G401.6 (cell line): Measurements from ENCODE around the gene NTF3.

Source experiments
- FAIRE-seq: peaks from 2 replicates; lab custom pipeline; 2012; peaks lifted over from hg19 to GRCh38; lab: Jason Lieb, UNC

The NTF3 gene

DNA sequence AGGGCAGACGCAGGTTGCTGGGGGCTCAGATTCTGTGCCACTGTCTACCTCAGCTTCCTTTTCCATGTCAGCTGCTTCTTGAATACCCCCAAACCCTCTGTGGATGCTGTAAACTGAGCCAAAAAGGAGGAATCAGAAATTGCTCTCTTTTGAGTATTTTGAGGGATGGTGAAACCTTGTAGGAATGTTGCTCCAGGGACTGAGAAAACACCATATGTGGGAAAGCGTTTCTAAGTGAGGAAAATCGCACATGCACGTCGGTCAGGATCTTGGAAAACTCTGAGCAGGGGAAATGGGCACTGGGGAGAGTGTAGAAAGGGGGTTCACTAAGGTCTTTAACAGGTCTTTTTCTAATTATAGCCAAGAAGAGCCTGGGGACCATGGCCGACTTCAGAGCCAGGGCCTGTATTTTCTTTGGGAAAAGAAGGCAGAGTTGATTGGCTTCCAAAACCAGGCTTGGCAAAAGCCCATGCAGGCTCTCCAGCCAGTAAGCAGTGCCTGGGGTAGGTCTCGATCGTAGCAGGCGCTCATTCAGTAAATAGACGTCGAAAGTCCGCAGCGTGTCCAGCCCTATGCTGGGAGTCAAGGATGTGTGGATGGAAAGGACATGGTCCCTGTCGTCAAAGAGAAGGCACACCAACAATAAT lies 58.0 kb downstream of the NTF3 start:
- no peak for FAIRE-seq

DNA sequence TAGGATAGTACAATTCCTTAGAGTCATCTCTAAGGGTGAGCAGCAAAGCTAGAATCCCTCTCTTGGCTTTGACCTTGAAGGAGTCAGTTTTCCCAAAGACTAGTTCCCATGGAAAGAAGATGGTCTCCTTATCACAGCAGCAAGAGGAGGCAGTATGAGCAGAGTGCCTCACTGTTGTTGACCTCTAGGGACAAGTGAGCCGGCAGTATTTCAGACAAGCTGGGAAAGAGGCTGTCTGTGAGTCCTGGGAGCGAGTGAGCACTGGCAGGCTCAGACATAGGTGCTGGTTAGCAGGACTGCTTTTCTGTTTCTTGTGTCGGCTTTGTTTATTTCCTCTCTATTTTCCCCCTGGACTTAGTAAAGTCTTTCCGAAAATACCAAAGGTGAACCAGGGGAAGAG lies 60.7 kb downstream of the NTF3 start:
- FAIRE-seq, result no peak

DNA sequence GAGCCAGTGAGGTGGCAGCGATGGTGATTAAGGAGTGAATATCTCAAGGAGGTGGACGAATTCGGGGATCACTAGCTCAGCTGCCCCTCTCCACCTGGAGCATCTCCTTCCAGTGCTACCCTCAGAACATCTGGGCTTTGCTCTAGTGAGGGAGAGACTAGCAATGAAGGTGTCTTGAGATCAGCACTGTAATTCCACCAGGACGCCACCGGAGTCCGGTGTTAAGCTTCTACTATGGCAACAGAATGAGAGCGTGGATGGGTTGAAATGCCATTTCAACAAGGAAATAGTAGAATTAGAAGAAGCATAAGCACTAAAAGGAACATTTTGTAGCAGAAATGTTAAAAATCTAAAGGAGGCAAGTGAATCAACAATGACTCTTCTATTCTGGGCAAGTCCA lies 61.1 kb downstream of the NTF3 start:
- no peak for FAIRE-seq

DNA sequence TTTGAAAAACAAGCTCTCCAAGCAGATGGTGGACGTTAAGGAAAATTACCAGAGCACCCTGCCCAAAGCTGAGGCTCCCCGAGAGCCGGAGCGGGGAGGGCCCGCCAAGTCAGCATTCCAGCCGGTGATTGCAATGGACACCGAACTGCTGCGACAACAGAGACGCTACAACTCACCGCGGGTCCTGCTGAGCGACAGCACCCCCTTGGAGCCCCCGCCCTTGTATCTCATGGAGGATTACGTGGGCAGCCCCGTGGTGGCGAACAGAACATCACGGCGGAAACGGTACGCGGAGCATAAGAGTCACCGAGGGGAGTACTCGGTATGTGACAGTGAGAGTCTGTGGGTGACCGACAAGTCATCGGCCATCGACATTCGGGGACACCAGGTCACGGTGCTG lies 62.4 kb downstream of the NTF3 start:
- FAIRE-seq, result no peak

DNA sequence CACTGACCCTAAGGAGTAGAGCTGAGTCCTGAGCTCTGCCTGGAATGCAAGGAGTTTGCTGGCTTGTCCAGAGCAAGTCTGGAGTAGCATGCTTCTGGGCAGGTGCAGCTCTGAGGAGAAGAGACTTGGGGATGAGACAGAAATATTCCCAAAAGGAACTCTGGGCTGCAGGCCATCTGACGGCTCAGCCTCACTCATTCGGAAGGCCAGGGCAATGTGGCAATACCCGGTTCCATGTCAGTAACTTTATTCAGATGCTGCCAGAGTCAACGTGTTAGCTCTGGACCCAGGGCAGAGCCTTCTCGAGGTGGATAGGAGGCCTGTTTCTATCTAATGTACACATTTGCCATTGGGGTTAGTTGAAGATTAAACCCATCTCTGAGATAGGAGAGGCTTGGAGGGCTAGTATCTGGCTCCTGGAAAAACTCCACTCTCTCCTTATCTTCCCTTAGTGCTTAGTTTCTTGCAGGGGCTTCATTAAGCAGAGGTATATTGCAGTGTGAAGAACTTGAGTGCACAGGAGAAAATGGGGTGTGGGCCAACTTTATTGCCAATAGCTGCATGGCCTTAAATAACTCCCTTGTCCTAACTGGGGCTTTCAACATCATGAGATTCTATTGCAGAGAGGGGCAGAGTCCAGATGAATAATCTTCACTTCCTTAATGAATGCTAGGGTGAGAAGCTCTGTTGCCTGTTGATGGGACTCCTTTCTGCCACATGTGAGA lies 65.6 kb downstream of the NTF3 start:
- FAIRE-seq, result no peak

DNA sequence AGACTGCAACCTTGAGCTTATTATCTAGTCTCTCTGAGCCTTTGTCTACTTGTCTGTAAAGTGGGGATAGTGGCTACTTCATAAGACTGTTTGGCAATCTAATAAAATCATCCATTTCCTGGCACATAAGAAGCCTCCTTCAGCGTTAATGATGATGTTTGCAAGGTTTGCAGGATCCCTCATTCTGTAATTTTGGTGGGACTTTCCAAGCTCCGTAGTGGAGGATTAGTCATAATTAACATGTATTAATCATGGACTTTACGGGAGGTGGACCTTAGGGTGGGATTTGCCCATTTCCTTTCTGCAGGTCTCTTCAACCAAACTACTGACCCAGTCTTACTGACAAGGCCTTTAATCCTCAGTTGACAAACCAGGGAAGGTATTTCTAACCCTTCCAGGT lies 66.2 kb downstream of the NTF3 start:
- FAIRE-seq, result no peak

DNA sequence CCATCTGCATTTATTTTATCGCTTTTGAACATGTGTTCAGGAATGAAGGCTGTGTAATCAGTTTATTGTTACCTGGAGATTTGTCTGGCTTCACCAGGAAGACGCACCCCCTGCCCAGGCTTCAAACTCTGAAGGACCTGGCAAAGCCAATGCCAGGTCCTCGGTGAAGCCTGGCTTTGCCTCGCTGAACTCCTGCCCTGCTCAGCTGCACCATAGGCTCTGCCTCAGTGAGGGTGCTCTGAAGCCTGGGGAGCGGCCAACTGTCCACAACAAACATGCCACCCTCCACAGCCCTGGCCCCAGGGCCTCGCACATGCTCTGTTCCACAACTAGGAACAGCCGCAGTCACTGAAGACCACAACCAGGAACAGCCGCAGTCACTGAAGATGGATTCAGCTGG lies 66.9 kb downstream of the NTF3 start:
- FAIRE-seq, result no peak

DNA sequence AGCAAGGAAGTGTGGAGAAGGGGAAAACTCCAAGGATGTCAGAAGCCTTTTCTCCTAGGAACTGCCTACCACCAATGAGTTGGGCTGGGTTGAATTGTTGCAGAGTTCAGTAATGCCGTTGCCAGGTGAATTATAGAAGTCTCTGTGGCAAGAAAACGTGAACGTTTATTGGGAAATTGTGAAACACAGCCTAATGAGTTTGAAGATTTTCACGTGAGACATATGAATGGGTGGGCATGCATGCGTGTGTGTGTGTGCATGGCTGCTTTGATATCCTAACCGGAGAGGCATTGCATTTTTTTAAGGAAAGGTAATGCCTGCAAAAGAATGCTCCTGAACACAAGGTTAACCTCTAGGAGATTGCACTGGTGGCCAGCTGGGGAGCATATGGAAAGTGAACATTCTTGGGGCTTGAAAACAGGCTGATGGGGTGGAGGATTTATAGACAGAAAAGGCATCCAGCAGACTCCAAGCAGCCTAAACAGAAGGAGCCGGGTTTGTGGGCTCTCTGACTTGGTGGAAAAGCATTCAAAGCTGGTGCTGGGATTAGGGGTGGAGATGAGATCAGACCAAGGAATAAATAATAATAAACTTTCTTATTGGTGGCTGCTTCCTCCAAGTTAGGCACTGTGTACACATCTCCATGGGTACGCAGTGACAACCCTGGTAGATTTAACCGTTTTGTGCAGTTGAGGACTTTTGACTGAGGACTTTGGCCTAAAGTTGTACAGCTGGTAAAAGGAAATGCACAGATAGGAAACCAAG lies 67.8 kb downstream of the NTF3 start:
- no peak for FAIRE-seq

DNA sequence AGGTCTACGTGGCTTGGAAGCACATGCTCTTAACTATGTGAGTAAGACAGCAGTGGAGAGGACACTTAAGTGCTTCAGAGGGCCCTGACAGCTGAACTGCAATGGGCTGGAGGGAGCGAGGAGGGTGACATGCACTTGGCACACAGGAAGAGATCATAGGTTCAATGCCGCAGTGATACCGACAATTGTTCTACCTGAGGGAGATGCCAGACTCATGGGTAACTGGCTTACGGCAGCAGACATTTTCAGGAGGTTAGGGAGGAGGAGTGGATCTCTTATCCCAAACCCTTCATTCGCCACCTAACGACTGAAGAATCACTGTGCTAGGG lies 68.4 kb downstream of the NTF3 start:
- no peak for FAIRE-seq

DNA sequence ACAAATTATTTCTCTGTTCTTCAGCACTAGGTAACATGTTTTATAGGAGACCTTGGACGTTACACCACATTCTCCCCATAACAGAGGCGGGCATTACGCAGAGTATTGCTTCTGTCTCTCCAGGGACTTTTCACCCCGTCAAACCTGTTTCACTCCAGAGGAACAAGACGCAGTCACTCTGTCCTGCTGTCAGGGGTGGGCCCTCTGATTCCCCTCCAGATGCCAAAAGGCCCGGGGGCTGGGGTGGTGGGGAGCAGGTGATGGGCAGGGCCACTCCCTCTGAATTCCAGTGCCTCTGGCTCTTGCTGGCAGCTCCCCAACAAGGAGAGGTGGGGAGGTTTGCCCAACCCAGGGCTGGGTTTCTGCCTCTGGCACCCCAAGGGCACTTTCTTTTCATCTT lies 71.9 kb downstream of the NTF3 start:
- no peak for FAIRE-seq

DNA sequence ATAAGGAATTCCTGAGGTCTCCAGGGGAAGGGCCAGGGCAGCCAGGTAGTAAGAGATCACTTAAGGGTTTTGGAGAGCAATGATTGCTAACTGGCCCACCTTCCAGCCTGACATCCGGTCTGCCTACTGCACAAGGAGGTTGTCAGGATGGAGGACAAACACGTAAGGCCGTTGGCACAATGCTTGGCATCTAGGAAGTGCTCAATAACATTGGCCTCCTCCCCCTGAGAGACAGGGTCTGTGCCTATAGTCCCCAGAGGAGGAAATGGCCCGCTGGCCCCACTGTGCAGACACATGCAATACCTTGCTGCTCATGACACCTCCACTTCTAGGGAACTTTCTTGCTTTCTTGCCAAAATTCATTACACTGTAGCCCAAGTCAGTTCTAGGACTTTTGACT lies 73.2 kb downstream of the NTF3 start:
- no peak for FAIRE-seq

DNA sequence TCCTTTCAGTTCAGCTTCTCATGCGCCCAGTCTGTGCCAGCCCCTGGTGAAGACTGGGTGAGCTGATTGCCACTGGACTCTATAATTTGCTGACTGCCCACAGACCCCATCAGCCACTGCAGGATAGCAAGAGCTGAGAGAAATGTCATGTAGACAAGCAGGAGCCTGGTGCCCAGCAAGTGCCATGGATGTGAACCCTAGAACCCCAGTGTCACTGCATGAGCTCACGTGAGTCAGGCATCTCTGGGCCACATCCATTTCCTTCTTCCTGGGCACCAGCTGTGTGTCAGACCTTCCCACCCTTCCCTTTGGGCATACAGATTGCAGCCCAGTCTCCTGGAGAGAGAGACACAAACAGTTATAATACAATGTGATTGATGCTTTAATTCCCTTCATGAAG lies 73.8 kb downstream of the NTF3 start:
- FAIRE-seq, result no peak

DNA sequence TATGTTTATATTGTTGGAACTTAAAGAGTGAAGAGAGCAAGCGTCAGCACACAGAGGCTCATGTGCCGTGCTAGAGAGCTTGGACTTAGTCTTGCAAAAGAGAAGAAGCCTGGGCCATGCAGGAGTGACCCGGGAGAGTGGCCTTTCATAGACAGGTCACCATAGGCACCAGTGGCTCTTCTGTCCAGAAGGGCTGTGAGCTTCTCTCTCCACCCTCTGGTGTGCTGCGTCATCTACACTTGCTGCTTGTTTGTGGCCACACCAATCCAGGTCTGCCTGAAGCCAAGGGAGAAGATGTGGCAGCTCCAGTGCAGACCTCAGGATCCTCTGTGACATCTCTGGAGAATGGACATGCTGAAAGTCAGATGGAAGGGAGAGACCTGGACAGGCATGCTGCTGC lies 74.4 kb downstream of the NTF3 start:
- no peak for FAIRE-seq

DNA sequence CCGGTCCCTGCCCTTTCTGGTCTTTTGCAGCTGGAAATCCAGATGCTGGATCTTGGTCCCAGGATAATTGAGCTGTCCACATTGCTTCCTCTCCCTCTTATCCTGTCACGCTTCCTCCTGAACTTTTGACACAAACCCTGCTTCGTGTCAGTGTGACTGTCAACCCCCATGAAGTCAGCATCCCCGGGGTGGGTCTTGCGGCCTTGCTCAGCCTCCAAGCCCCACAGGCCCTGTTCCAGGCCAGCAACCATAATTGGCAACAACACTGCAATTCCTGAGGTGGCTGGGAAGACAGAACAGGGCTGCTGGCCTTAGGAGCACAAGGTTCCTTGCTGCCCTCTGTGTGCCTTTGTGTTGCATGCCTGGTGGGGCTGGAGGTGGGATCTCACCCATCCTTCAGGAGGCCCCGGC lies 74.9 kb downstream of the NTF3 start:
- no peak for FAIRE-seq

DNA sequence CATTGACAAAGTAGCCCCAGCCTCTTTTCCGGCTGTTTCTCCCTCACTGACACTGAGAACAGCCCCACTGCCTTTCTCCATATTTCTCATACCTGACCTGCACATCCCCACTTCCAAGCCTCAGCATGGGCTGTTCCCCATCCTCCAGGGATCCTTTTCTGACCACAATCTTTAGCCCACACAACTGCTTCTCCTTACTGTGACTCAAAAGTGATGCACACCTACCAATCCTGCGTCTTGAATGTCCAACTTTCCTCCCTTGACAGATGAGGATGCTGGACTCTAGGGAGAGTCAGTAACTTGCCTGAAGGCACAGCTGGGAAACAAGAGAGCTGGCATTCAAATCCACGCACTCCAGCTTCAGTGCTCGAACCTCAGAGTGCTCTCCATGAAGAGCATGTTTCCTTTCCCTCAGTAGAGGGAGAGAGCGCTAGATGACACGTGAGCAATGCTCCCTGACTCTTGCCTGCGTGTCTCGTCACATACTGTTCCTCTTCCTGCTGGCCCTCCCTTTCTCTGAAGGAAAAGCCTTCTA lies 75.6 kb downstream of the NTF3 start:
- FAIRE-seq, result no peak

DNA sequence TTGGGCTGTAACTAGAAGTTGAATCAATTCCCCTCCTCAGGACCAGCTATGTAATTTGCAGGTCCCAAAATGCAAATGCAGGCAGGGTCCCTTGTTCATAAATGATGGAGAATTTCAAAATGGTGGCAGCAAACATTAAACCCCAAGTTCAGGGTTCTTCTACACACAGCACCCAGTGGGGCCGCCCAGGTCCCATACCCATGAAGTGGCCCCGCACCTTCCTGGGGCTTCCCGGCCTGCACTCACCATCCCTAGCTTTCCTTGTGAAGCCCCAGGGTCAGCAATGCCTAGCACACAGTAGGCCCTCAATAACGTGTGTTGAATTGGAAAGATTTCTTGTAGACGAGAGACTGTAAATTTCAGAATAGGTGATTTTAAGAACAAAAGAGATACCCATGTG lies 76.0 kb downstream of the NTF3 start:
- FAIRE-seq, result no peak

DNA sequence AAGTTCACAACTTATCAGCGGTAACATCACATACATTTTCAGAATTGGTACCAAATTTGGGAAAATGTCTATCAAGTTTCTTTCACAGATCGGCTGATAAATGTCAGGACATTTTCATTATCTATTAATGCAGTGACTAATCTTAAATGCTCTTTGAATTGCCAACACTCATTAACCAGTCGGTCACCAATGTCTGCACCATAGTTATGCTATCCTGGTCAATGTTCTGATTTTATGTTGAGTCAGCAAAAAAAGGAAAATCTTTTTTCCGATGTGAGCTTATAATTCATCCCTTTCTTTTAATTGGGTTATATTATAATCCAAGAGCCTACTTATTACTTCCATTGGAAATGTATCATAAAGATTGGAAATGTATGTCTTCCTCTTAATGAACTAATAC lies 77.2 kb downstream of the NTF3 start:
- no peak for FAIRE-seq

DNA sequence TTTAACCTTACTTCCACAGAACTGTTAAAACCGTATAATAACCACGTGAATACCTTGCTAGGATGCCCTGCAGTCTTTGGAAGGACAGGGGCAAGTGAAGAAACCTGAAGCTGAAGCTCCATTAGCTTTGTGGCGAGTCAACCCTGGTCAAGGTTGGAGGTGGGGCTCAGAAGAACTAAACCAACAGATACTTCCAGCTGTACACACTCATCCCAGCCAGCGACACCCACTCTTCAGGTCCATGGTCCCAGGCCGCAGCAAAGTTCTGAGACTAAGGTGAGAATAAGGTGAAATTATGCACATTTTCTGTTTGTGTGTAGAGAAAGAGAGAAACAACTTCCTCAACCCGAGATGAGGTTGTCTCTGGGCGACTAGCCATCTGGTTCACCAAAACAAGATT lies 77.6 kb downstream of the NTF3 start:
- no peak for FAIRE-seq

DNA sequence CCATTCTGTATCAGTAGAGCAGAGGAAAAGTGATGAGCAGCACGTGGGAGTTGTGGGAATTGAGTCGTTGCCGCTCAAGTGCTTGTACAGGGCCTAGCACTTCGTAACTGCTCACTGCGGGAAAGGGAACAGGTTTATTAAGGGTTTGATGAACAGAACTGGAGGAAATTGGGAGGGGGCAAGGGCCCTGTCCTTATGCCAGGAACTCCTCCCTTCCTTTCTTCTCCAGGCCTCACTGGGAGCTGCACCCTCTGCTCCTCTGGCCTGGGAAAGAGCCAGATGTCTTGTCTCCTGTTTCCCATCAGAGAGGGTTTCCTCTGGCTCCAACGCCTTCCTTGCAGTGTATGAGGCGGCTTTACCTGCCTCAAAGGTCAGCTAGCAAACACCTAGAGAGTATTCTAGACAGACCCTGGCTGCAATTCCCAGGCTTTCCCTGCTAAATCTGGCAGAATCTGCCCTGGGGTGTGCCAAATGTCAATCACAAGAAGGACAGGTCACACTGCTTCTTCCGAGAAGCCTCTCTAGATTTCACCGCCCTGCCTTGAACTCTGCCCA lies 78.4 kb downstream of the NTF3 start:
- FAIRE-seq, result no peak

DNA sequence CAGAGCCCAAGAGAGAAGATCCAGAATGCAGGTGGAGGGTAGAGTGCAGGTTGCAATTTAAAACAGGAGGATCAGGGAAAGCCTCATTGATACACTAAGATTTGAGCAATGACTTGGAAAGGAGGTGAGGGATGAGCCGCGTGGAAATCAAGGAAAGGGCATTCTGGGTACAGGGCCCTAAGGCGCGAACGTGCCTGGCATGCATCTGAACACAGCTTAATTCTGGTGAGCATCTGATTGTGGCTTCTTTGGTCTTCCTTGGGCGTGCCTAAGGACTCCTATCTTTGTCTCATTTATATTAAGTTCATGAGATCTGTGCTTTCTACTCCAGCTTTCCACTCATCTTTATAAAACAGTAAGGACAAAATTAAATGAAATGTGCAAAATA lies 79.3 kb downstream of the NTF3 start:
- no peak for FAIRE-seq

DNA sequence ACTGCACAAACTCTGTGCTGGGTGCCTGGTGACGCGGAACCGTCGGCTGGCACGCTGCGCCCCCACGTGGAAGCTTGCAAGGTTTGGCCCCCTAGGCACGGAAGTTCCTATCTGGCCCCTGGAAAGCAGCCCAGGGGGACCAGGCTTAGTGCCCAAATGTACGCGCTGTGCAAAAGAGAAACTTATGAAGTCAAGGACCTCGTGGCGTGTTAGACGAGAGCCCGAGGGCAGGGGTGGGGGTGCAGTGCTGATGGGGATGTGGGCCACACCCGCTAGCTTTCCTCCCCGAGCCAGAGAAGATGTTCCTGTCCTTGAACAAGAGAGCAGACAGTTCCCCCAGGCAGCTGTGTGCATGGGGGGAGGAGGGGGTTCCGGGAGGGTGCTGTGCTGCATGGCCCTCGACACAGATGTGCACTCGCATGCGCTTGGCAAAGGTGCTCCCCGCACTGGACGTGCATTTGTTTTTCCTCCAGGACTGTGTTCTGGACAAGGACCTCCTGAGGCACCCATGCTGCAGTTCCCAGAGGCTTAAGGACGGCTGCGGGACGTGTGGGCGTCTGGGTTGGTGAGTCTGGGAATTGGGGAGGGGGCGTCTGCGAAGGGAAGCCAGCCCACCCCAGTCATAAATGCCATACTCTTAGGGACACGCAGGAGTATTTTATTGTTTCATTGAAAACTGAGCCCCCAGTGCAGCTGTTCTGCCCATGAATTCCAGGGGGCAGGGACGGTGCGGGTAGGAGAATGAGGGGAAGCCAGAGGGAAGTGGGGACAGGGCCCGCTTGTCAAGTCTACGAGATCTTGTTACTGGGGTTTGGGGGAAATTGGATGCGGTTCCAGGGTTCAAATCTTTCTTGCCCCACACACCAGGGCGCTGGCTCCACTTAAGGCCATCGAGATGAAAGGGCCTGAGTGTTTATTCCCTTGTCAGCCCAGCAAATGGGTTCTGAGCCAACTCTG lies 80.0 kb downstream of the NTF3 start:
- no peak for FAIRE-seq

DNA sequence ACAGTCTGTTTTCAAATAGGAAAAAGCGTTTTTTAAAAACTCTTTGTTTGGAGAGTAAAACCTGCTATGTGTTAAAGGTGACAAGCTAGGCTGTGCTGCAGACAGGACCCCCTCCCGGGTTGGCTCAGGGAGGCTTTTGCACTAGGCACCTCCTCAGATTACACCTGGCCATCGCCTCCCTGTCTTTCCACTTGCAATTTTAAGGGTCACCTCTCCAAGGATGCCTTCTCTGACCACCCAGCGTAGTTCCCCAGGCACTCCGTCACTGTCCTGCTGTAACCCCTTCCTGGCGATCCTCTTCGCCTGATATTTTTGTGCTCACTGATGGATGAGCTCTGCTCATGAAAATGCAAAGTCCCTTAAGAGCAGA lies 80.7 kb downstream of the NTF3 start:
- FAIRE-seq, result no peak
